ENCODE data around the gene ARHGAP26.

DNA sequence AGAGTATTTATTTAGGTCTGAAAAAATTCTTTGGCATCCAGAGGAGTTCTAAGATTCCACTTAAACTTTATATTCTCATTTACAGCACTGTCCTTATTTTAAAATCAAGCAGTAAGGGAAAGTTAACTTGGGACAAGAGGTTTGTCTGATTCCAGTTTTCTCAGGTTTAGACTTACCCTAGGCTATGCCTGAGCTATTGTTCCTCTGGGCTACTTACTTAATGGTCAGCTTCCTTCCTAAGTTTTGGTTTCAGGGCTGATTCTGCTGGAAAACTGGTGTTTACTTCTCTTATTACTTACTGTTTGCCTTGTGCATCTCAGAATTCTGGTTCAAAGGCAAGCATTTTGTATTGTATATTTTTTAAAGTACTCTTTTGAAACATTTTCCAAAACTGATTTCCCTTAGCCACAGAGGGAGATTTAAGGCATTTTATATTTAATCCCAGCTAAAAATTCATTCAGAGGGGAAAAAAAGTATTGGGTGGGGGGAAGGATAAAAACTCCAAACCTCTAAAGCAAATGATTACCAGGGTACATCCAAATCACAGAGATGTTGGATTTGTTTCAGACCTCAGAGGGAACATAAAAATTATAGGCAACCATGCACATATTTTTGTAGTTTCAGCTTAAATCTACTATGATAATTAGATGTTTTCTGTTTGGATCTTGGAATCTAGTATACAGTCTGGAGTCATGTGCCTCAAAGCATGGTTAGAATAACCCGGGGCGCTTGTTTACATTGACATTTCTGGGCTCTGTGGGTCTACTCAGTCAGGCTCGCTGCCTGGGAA is 290.0 kb downstream of the ARHGAP26 start:
- no peak for TF ChIP-seq CTCF (IDR thresholded peaks at IDR 0.05; ENCODE audit: extremely low read depth in 1 of 2, insufficient read depth in 1 of 2, low read depth in 1 of 2, low read length in 2 of 2)
- no peak for TF ChIP-seq EZH2 (IDR thresholded peaks at IDR 0.05; ENCODE audit: borderline replicate concordance, low read depth, low read length, severe bottlenecking)
- TF ChIP-seq GATA2 (IDR thresholded peaks at IDR 0.05; ENCODE audit: insufficient read depth, insufficient read length, low read depth, low read length): no peak
- TF ChIP-seq POLR2A (IDR thresholded peaks at IDR 0.05; ENCODE audit: low read depth, low read length): no peak
- TF ChIP-seq JUN (IDR thresholded peaks at IDR 0.05; ENCODE audit: borderline replicate concordance, insufficient read depth, insufficient read length, low read depth): no peak
- TF ChIP-seq FOS (IDR thresholded peaks at IDR 0.05; ENCODE audit: borderline replicate concordance, insufficient read depth, low read length): no peak
- TF ChIP-seq POLR2AphosphoS5 (IDR thresholded peaks at IDR 0.05; ENCODE audit: insufficient read depth, low read depth, low read length): no peak
- TF ChIP-seq MYC (IDR thresholded peaks at IDR 0.05; ENCODE audit: low read depth, low read length): no peak
- TF ChIP-seq, protein P1, sequence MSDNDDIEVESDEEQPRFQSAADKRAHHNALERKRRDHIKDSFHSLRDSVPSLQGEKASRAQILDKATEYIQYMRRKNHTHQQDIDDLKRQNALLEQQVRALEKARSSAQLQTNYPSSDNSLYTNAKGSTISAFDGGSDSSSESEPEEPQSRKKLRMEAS (IDR thresholded peaks at IDR 0.05; ENCODE audit: insufficient read depth, insufficient read length): no peak
